GM12801 (cell line): ENCODE results near the gene SFMBT2.

ENCODE experiments used
- TF ChIP-seq, protein P1 (sequence below): IDR thresholded peaks from one replicate; pipeline ENCODE4 v1.5.1; 2011; ENCODE audit warnings: control low read depth; ENCODE audit not compliant: insufficient read length; ENCODE audit errors: extremely low read depth

The SFMBT2 gene

DNA sequence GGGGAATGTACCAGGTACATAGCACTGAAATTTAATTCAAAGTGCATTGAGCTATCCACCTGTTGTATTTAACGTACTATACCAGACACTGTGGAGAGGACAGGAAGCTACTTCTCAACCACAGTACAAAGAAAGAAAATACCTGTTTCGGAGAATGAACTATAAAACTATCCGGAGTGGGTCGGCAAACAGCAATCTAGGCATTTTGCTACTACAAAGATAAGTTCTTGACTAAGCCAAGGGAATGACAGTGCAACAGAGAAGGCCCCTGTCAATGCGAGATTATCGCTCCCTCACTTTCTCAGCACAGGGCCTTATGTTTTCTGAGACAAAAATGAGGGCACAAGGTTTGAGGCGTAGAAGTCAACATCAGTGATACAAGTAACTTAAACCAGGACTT, 27.4 kb downstream of the SFMBT2 start:
- TF ChIP-seq, protein P1, sequence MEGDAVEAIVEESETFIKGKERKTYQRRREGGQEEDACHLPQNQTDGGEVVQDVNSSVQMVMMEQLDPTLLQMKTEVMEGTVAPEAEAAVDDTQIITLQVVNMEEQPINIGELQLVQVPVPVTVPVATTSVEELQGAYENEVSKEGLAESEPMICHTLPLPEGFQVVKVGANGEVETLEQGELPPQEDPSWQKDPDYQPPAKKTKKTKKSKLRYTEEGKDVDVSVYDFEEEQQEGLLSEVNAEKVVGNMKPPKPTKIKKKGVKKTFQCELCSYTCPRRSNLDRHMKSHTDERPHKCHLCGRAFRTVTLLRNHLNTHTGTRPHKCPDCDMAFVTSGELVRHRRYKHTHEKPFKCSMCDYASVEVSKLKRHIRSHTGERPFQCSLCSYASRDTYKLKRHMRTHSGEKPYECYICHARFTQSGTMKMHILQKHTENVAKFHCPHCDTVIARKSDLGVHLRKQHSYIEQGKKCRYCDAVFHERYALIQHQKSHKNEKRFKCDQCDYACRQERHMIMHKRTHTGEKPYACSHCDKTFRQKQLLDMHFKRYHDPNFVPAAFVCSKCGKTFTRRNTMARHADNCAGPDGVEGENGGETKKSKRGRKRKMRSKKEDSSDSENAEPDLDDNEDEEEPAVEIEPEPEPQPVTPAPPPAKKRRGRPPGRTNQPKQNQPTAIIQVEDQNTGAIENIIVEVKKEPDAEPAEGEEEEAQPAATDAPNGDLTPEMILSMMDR, result no peak

DNA sequence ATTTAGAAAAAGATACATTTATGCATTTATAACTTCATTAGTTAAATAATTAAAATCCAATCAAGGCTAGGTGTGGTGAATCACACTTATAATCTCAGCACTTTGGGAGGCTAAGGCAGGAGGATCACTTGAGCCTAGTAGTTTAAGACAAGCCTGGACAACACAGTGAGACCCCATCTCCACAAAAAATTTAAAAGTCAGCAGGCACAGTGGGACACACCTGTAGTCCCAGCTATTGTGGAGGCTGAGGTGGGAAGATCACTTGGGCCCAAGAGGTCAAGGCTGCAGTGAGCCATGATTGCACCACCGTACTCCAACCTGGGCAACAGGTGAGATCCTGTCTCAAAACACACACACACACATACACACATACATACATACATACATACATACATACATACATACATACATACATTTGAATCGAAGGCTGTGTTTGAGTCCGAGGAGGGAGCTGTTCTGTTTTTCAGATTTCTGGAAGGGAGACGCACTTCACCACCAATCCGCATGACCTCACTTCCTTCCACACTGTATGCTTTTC, 30.1 kb downstream of the SFMBT2 start:
- TF ChIP-seq, protein P1, result no peak

DNA sequence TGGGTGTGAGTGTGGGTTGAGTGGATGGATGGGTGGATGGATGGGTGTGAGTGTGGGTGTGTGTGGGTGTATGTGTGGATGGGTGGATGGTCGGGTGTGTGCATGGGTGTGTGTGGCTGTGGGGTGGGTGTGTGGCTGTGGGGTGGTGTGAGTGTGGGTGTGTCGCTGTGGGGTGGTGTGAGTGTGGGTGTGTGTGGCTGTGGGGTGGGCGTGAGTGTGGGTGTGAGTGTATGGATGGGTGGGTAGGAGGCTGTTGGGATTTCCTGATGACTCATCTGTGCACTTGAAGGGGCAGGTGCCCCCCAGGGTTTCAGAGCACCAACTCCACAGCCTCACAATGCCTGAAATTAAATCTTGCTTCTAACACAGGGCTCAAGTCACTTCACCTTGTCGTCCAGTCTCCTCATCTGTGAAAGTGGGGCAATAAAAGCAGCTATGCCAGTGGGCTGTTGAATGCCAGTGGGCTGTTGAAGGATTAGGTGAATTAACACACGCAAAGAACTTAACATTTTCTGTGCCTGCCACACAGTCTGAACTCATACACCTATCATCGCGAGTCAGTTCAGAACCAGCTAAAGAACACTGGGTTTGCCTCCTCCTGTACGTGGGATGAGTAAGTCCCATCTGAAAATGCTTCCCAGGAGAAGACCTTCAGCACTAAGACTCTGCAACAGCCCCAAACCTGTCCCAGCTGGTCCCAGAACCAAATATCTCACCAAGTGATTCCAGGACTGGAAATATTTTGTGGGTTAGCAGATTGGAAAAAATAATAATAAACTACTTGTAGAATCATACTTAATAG, 32.0 kb downstream of the SFMBT2 start:
- TF ChIP-seq, protein P1, result no peak

DNA sequence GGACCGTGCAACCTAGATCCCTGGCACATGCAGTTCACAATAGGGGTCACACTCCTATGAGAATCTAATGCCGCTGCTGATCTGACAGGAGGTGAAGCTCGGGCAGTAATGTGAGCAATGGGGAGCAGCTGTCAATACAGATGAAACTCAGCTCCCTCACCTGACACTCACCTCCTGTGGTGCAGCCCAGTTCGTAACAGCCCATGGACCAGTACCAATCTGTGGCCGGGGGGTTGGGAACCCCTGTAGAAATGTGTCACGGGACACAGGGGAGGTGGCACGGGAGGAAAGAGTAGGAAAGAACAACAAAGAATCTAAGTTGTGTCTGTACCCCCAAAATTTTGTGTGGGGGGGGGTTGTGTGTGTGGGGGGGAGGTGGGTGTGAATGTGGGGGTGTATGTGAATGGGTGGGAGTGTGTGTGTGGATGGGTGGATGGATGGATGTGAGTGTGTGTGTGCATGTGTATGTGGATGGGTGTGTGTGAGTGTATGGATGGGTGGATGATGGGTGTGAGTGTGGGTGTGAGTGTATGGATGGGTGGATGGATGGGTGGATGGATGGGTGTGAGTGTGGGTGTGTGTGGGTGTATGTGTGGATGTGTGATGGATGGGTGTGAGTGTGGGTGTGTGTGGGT, 33.1 kb downstream of the SFMBT2 start:
- TF ChIP-seq, protein P1, result no peak

DNA sequence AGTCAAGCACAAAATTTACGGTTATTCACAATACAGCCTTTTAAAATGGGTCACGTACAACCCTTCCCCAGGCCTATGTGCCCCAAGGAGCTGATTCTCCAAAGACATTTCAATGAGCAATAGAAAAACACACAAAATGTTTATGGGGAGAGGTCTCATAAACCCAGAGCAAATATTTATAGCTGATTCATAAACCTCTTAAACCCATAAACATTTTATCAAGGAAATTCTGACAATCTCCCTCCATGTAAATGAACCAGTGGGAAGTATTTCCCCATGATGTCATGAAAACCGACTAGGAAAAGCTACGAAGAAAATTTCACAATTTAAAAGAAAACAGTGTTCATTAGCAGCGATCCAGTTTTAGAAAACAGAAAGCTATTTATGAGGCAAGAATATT, 36.0 kb downstream of the SFMBT2 start:
- TF ChIP-seq, protein P1, result no peak

DNA sequence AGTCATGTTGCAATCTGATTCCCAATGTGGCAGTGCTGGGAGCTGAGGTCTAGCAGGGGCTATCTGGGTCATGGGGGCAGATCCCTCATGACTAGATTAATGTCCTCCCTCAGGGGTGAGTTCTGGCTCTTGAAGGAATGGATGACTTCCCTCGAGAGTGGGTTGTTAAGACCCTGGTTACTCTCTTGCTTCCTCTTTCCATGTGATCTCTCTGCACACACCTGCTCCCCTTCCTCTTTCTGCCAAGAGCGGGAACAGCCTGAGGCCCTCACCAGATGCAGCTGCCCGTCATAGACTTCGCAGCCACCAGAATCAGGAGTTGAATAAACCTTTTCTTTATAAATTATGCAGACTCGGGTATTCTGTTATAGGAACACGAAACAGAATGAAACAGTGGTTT, 37.8 kb downstream of the SFMBT2 start:
- TF ChIP-seq, protein P1, result no peak

DNA sequence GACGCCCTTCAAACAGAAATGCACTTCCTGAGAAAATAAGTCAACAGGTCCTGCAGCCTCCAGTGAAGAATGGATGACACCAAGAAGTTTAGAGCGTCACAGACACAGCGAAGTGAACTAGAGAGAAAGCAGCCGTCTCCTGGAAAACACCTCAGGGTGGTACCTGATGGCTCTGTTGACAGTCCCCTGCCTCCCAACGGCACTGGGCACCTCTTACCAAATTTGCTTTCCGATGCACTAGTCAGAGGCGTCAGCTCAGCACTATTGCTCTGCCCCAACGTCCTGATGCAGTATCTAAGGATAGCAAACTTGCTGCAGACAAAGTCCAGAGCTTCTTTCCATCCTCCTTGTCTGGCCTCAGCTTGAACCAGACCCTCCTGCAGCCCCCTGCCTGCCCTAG, 38.3 kb downstream of the SFMBT2 start:
- TF ChIP-seq, protein P1, result no peak
